ENCODE results near the gene C1QTNF2. TPM values are rescaled to one million over a fixed set of nuclear protein-coding genes. Genes with fewer than 3 reads are reported as not detected.

C1QTNF2 gene
- total and polyA plus RNA-seq, 2 of the 8 experiments (the other 6 are each of a cell fraction or from before 2014, with no cell fraction given): 1.0 to 2.0 TPM

GRCh38 chr5:160311491-160312133 lies 58.8 kb downstream of the C1QTNF2 start:
- H3K4ac ChIP-seq (replicated peaks; ENCODE audit: insufficient read length, low read depth, low read length): no peak overlapping the region
- peaks cover 19% of the 10 kb centered on the region for H3K79me1 ChIP-seq (ENCODE audit: low read depth, low read length)
- TF ChIP-seq HDAC2 (IDR thresholded peaks at IDR 0.05; ENCODE audit: borderline replicate concordance in 1 of 2, low read depth in 2 of 2, low read length in 2 of 2): 0 out of 4 replicates have a peak, but pooled peaks of 1 of the 2 experiments have one; percentile 7
- TF ChIP-seq BRCA1 (IDR thresholded peaks at IDR 0.05; ENCODE audit: low read depth, low read length): no peak
- FAIRE-seq: no peak
- H2AFZ ChIP-seq (ENCODE audit: low read length): no peak overlapping the region
- peak overlapping the region; percentile 96 for H3K18ac ChIP-seq (ENCODE audit: extremely low read depth, low read length)
- peak overlapping the region; percentile 69; the same call in 1 of the 2 replicates for H2BK12ac ChIP-seq (ENCODE audit: low read depth, low read length)
- peak overlapping the region; percentile 42 for H4K5ac ChIP-seq (ENCODE audit: insufficient read length, low read depth, low read length)
- H3K4me1 ChIP-seq (replicated peaks in 1 of 4; ENCODE audit: control insufficient read depth in 3 of 4, insufficient read depth in 4 of 4, low read length in 3 of 4): peaks cover 4 to 7% (median 6%) of the 10 kb centered on the region in 4 experiments; a peak in 5 of 7 replicates
- peak overlapping the region; percentile 67; the same call in 1 of the 2 replicates for H2BK15ac ChIP-seq (ENCODE audit: low read length)
- WGBS, 2 experiments (ENCODE audit: extremely low coverage in 1 of 2, insufficient coverage in 1 of 2, insufficient read length in 1 of 2, insufficient replicate concordance in 2 of 2, low coverage in 1 of 2, low lambda C conversion rate in 2 of 2, missing lambda C conversion rate in 1 of 2): 1% methylated on average over 32 of the region's 45 CpGs; no CpG with 5 or more reads in 1 of the 2 experiments
- H3K56ac ChIP-seq (replicated peaks; ENCODE audit: insufficient read length, low read depth, low read length): peak overlapping the region; percentile 47
- H4K8ac ChIP-seq (ENCODE audit: extremely low read depth, insufficient read depth, low read length): no peak overlapping the region
- peak overlapping the region; percentile 76 for H4K91ac ChIP-seq (replicated peaks; ENCODE audit: insufficient read length, low read length)
- peaks cover 4 to 29% (median 9%) of the 10 kb centered on the region in 4 experiments; a peak in 7 of 8 replicates for H3K36me3 ChIP-seq (ENCODE audit: control insufficient read depth in 2 of 4, insufficient read depth in 4 of 4, low read length in 3 of 4)
- peaks cover 21 to 56% of the 10 kb centered on the region in 2 experiments for H3K79me2 ChIP-seq (ENCODE audit: control insufficient read depth in 1 of 2, insufficient read depth in 2 of 2, low read length in 2 of 2)
- H3K14ac ChIP-seq (ENCODE audit: insufficient read length): no peak overlapping the region
- ChIA-PET POLR2A (ENCODE audit: partially characterized antibody) (interaction anchor here (0.7 to 3.4 kb wide), 16 partner anchors 8 to 114 kb away, joined by 3 to 25 read pairs (median 4); no protein-coding TSS in a partner anchor), CTCF (ENCODE audit: partially characterized antibody) (interaction anchor here (0.6 to 3.5 kb wide), 14 partner anchors 12 to 231 kb away, joined by 3 to 20 read pairs (median 4); no protein-coding TSS in a partner anchor)
- peak in 1 of 2 experiments; percentile 51 for DNase-seq (ENCODE audit: low read depth in 1 of 2, low spot score in 2 of 2)
- H3K9me3 ChIP-seq (ENCODE audit: insufficient read depth in 2 of 2, low read depth in 1 of 2, low read length in 1 of 2): no peaks in the 10 kb centered on the region
- H3K27ac ChIP-seq (ENCODE audit: low read depth, low read length): no peak overlapping the region
- no peak overlapping the region for H2BK20ac ChIP-seq (ENCODE audit: low read length)
- no peaks in the 10 kb centered on the region for H3K27me3 ChIP-seq (replicated peaks in 1 of 4; ENCODE audit: control insufficient read depth in 3 of 4, extremely low read depth in 1 of 4, insufficient read depth in 3 of 4, low read length in 3 of 4)
- H2AK5ac ChIP-seq (ENCODE audit: low read depth, low read length): peak overlapping the region; percentile 82
- H3K23ac ChIP-seq (ENCODE audit: insufficient read length): no peak overlapping the region
- peak overlapping the region; percentile 90 to 96 for H3K4me2 ChIP-seq (ENCODE audit: insufficient read depth in 1 of 2, low read depth in 2 of 2, low read length in 2 of 2)
- peaks cover 15 to 26% of the 10 kb centered on the region in 2 experiments for H4K20me1 ChIP-seq (replicated peaks in 1 of 2; ENCODE audit: control insufficient read depth in 1 of 2, insufficient read depth in 2 of 2, low read length in 2 of 2)
- H3K4me3 ChIP-seq (ENCODE audit: extremely low read depth in 1 of 4, insufficient read depth in 2 of 4, low read depth in 3 of 4, low read length in 4 of 4): peak overlapping the region; percentile 87 to 93 (median 92)
- peak overlapping the region; percentile 66 to 85 (median 78) for H3K9ac ChIP-seq (replicated peaks in 1 of 4; ENCODE audit: extremely low read depth in 1 of 4, low read depth in 3 of 4, low read length in 3 of 4)
- H3K23me2 ChIP-seq (ENCODE audit: low read depth, low read length): peaks cover 5% of the 10 kb centered on the region; the same call in 1 of the 2 replicates
- no peak overlapping the region; the same call in 1 of the 2 replicates for H2BK5ac ChIP-seq (ENCODE audit: low read depth, low read length)
- H2BK120ac ChIP-seq (replicated peaks; ENCODE audit: low read depth, low read length): no peak overlapping the region
